K562 (cell line): ENCODE results near the gene GLRA3. TPM values are rescaled to one million over a fixed set of nuclear protein-coding genes. Genes with fewer than 3 reads are reported as not detected.

ENCODE experiments used
- ATAC-seq: fragments of 200-7000 bp; cut with Tn5 transposase; 3 replicates; pipeline ENCODE4 v1.9.1; 2020; ENCODE audit warnings: moderate library complexity
- BruUV-seq: library from RNA; stranded (reverse); fragments of 400-500 nt; replicated peaks from 2 replicates; lab custom pipeline; 2021; lab: Mats Ljungman, UMichigan
- CTCF ChIA-PET: fragments of 300-600 bp; formaldehyde crosslinking; extraction: SDS; loops from one replicate; lab custom pipeline; 2021; ENCODE audit warnings: low intra/inter-chr PET ratio; lab: Yijun Ruan, JAX
- POLR2A ChIA-PET: fragments of 300-600, 350-650 bp; sonication (Branson Sonifier 250); formaldehyde crosslinking; extraction: SDS; loops from one replicate; lab custom pipeline; 2021; ENCODE audit warnings: antibody characterized with exemption, inconsistent platforms; lab: Yijun Ruan, JAX
- DNase-seq, 4 experiments: peaks; one replicate each; pipeline versions ENCODE4 v3.0.0 to v3.0.0-alpha.2; 2011 to 2018; ENCODE audit warnings: low spot score in 3 of 4, mixed read lengths in 3 of 4; ENCODE audit errors: extremely low read depth in 1 of 4
- FAIRE-seq: peaks from 2 replicates; lab custom pipeline; 2011; peaks lifted over from hg19 to GRCh38; lab: Jason Lieb, UNC
- H2AFZ ChIP-seq: 2 replicates; pipeline ENCODE4 v1.6.0; 2011; ENCODE audit warnings: low read depth, low read length, control low read depth, inconsistent platforms
- H3K27ac ChIP-seq: fragments of 200-600 bp; 3 replicates; pipeline ENCODE4 v1.8.0; 2011; ENCODE audit warnings: low read depth, mild to moderate bottlenecking, control low read depth, inconsistent platforms, low read length, moderate library complexity, mixed read lengths; ENCODE audit errors: extremely low read depth
- H3K27me3 ChIP-seq, 2 experiments: fragments of 300-600 bp in 1 of 2; 2 replicates in 1 of 2; 3 replicates in 1 of 2; pipeline versions ENCODE4 v1.6.0 to v1.8.0; 2011; ENCODE audit warnings: inconsistent platforms in 2 of 2, low read length in 2 of 2, mild to moderate bottlenecking in 1 of 2, mixed read lengths in 1 of 2, moderate library complexity in 1 of 2; ENCODE audit not compliant: control insufficient read depth in 2 of 2, insufficient read depth in 2 of 2
- H3K36me3 ChIP-seq: fragments of 300-600 bp; 3 replicates; pipeline ENCODE4 v1.8.0; 2011; ENCODE audit warnings: mild to moderate bottlenecking, low read length, inconsistent platforms; ENCODE audit not compliant: control insufficient read depth, insufficient read depth
- H3K4me1 ChIP-seq, 2 experiments: fragments of 200-600 bp in 1 of 2; replicated peaks in 1 of 2; 2 replicates in 1 of 2; 3 replicates in 1 of 2; pipeline versions ENCODE4 v1.5.1 to v1.8.0; 2011; ENCODE audit warnings: inconsistent platforms in 2 of 2, low read length in 2 of 2, mild to moderate bottlenecking in 1 of 2, mixed read lengths in 1 of 2, moderate library complexity in 1 of 2; ENCODE audit not compliant: control insufficient read depth in 2 of 2, insufficient read depth in 2 of 2
- H3K4me2 ChIP-seq: 2 replicates; pipeline ENCODE4 v1.6.1; 2011; ENCODE audit warnings: low read length, control low read depth, inconsistent platforms, mixed read lengths; ENCODE audit not compliant: insufficient read depth
- H3K4me3 ChIP-seq: fragments of 200-600 bp; sonication (generic), shearing (Covaris generic); 2 replicates; pipeline ENCODE4 v1.5.1; 2016; ENCODE audit warnings: control low read depth, inconsistent platforms
- H3K79me2 ChIP-seq: fragments of 200-600 bp; 3 replicates; pipeline ENCODE4 v1.8.0; 2011; ENCODE audit warnings: low read length, inconsistent platforms; ENCODE audit not compliant: control insufficient read depth, insufficient read depth
- H3K9ac ChIP-seq, 2 experiments: 2 replicates each; pipeline versions ENCODE4 v1.6.0 to v1.6.1; 2011; ENCODE audit warnings: low read depth in 2 of 2, low read length in 2 of 2, control low read depth in 1 of 2, inconsistent platforms in 1 of 2, mild to moderate bottlenecking in 1 of 2, mixed read lengths in 1 of 2; ENCODE audit not compliant: insufficient read depth in 1 of 2
- H3K9me1 ChIP-seq: one replicate; pipeline ENCODE4 v1.6.0; 2011; ENCODE audit warnings: inconsistent platforms, mild to moderate bottlenecking, low read length, moderate library complexity; ENCODE audit not compliant: control insufficient read depth, insufficient read depth
- H3K9me3 ChIP-seq: replicated peaks from 2 replicates; pipeline ENCODE4 v1.5.1; 2011; ENCODE audit warnings: low read depth, low read length, inconsistent platforms; ENCODE audit not compliant: control insufficient read depth, insufficient read depth
- H4K20me1 ChIP-seq: replicated peaks from 2 replicates; pipeline ENCODE4 v1.6.1; 2011; ENCODE audit warnings: low read length, inconsistent platforms, mixed read lengths; ENCODE audit not compliant: control insufficient read depth, insufficient read depth
- FOSL1 ChIP-seq: fragments of 200-800 bp; sonication (Bioruptor generic); conservative IDR thresholded peaks from 2 replicates; pipeline ENCODE4 v1.6.1; 2016; ENCODE audit warnings: missing genetic modification characterization, missing compliant biosample characterization
- KAT2B ChIP-seq: IDR thresholded peaks from one replicate; pipeline ENCODE4 v1.6.1; 2012; ENCODE audit warnings: low read depth, mild to moderate bottlenecking, control low read depth, inconsistent platforms, low read length, moderate library complexity
- MAFG ChIP-seq: fragments of 450-650 bp; conservative IDR thresholded peaks from 2 replicates; pipeline ENCODE4 v1.6.1; 2016; ENCODE audit warnings: missing genetic modification characterization, missing compliant biosample characterization
- MEIS2 ChIP-seq: fragments of 450-650 bp; IDR thresholded peaks from 2 replicates; pipeline ENCODE4 v1.6.1; 2014; ENCODE audit warnings: mild to moderate bottlenecking; ENCODE audit not compliant: partially characterized antibody
- PTTG1 ChIP-seq: fragments of 450-650 bp; IDR thresholded peaks from 2 replicates; pipeline ENCODE4 v1.6.1; 2016; ENCODE audit warnings: low read depth, mild to moderate bottlenecking, missing genetic modification characterization, missing compliant biosample characterization
- TBL1XR1 ChIP-seq, 2 experiments: IDR thresholded peaks; 2 replicates each; pipeline ENCODE4 v1.6.1; 2012; ENCODE audit warnings: improper control_type of control experiment in 2 of 2, low read length in 2 of 2, mild to moderate bottlenecking in 1 of 2
- U2AF1 ChIP-seq: fragments of 200-400 bp; formaldehyde crosslinking; optimal IDR thresholded peaks from 2 replicates; pipeline ENCODE3; 2017; ENCODE audit warnings: mild to moderate bottlenecking, low read depth, low read length, moderate library complexity
- ZNF121 ChIP-seq: sonication (generic); formaldehyde crosslinking; conservative IDR thresholded peaks from 2 replicates; pipeline ENCODE4 v1.8.0; 2022; ENCODE audit warnings: missing genetic modification reagents
- ZNF282 ChIP-seq: sonication (generic); formaldehyde crosslinking; IDR thresholded peaks from 2 replicates; pipeline ENCODE4 v1.8.1; 2023; ENCODE audit warnings: missing genetic modification reagents
- ZNF408 ChIP-seq: fragments of 250-450 bp; sonication (Bioruptor Pico); IDR thresholded peaks from 2 replicates; pipeline ENCODE4 v1.4.0; 2020; ENCODE audit warnings: low read depth, mild to moderate bottlenecking, moderate library complexity
- WGBS: fragments of 100-300 bp; shearing (Covaris generic); methylation state at CpG from one replicate; pipeline ENCODE4 v1.1.6; 2016; ENCODE audit warnings: low coverage, mixed read lengths; ENCODE audit not compliant: insufficient coverage; ENCODE audit errors: missing lambda C conversion rate; 5-methylcytosine and 5-hydroxymethylcytosine counted together
- in situ Hi-C: fragments of 300-500 bp; cut with MboI; formaldehyde crosslinking; loops from 4 replicates; pipeline ENCODE4 v1.15.0; 2018; ENCODE audit warnings: inconsistent platforms, mixed read lengths
- intact Hi-C: fragments of 100-400 bp; cut with micrococcal nuclease; formaldehyde crosslinking; loops from 2 replicates; pipeline ENCODE4 v1.14.2; 2022
- polyA plus RNA-seq, 8 experiments: library from polyadenylated mRNA; depleted of rRNA in 4 of 8; stranded (reverse) in 5 of 8; unstranded in 3 of 8; fragments of >200 nt; fragmentation: Nextera tagmentation in 2 of 8; fragmentation: Illumina TruSeq in 1 of 8; extraction: Ambion mirVana in 2 of 8; extraction: Trizol in 1 of 8; gene quantifications; 2 replicates each; pipeline versions ENCODE4 v1.2.1 to v1.2.3, GENCODE V29; 2011 to 2014; ENCODE audit warnings: inconsistent platforms in 1 of 8, missing spikeins in 1 of 8
- total RNA-seq, 7 experiments: library from RNA; depleted of rRNA in 6 of 7; stranded (reverse); fragments of >200 nt in 6 of 7; fragmentation: Illumina TruSeq in 2 of 7; extraction: Trizol in 2 of 7; gene quantifications; 2 replicates each; pipeline versions ENCODE4 v1.2.1 to v1.2.3, GENCODE V29; 2011 to 2021; ENCODE audit warnings: low replicate concordance in 1 of 7
- TF ChIP-seq, protein P1 (sequence below): fragments of 450-650 bp; IDR thresholded peaks from 2 replicates; pipeline ENCODE4 v1.6.1; 2016; ENCODE audit warnings: mild to moderate bottlenecking
- TF ChIP-seq, protein P2 (sequence below): fragments of 450-650 bp; IDR thresholded peaks from 2 replicates; pipeline ENCODE4 v1.6.1; 2016

The GLRA3 gene
- total and polyA plus RNA-seq, 9 of the 15 experiments (the other 6 are each of a cell fraction or from before 2014, with no cell fraction given), result 0.06 to 0.14 (median 0.08) TPM; not detected in 2

DNA sequence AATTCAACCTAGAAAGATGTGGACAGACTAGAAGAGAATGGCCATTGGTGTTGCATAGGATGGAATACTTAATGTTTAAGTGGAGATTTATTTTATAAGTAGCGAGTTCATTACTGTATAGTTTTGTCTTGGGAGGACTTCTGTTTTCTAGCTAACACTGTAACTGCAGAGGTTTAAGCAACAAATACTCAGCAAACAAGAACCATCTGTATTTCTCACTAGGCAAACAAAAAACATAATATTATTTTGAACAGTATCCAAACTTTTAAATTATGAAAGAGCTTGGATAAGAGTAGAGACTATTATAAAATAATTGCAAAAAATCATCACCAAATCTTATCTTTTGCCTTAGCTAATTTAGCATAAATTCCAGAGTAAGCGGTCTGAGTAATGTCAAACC is 121.1 kb downstream of the GLRA3 start:
- in situ Hi-C loops, result no loop called here
- POLR2A ChIA-PET, result no interaction called here
- WGBS, result 75% methylated on average over 2 of the region's 2 CpGs
- Histone ChIP-seq H2AFZ (peak overlapping the region; percentile 74), H3K4me1 (no peaks in the 10 kb centered on the region), H3K4me2 (no peak overlapping the region), H3K79me2 (no peaks in the 10 kb centered on the region), H4K20me1 (no peaks in the 10 kb centered on the region), H3K36me3 (no peaks in the 10 kb centered on the region), H3K4me3 (no peak overlapping the region), H3K9me3 (no peaks in the 10 kb centered on the region), H3K9me1 (no peaks in the 10 kb centered on the region), H3K27ac (no peak overlapping the region), H3K9ac (no peak overlapping the region), H3K27me3 (no peaks in the 10 kb centered on the region)
- CTCF ChIA-PET, result no interaction called here
- ATAC-seq (no peak), DNase-seq (no peak), FAIRE-seq (no peak)
- intact Hi-C loops, result no loop called here
- no TSS peak for BruUV-seq
- no peak for TF ChIP-seq PTTG1 (tag)
- no peak for TF ChIP-seq TBL1XR1 (IDR thresholded peaks at IDR 0.05; ENCODE audit: low read length in 2 of 2)

DNA sequence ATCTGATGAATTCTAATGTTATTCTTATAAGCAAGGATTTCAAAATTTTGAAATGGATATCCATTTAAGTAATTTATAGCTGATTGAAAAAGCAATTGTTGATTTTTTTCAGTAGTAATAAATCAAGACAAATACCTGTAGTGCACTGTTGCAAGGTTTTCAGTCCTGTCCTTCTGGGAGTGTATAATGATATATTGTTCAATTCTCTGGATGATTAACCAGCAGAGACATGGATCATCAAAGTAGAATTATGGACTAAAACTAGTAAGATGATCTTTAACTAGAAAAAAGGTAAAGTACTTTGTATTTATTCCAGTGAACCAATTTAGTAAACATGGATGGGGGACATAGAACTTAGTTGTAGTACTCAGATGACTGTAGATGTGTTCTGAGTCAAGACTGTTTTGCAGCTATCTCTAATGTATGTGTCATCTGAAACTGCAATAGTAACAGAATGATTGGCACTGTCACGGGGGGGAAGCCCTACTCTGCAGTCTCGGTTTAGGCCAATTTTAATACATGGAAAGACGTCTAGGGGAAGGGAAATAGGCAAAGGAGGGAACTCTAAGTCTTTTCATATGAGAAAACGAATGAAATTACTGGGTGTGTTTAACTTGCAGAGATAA is 121.9 kb downstream of the GLRA3 start:
- 25% methylated on average over 4 of the region's 4 CpGs for WGBS

More for the DNA sequence above, 121.9 kb downstream of the GLRA3 start:
- Histone ChIP-seq H3K79me2 (no peaks in the 10 kb centered on the region), H3K27me3 (no peaks in the 10 kb centered on the region), H3K4me3 (no peak overlapping the region), H3K4me2 (no peak overlapping the region), H3K9me3 (no peaks in the 10 kb centered on the region), H3K27ac (peak overlapping the region; percentile 22; the same call in 1 of the 3 replicates), H3K36me3 (no peaks in the 10 kb centered on the region), H3K4me1 (no peaks in the 10 kb centered on the region), H3K9me1 (no peaks in the 10 kb centered on the region), H4K20me1 (no peaks in the 10 kb centered on the region), H3K9ac (no peak overlapping the region), H2AFZ (peak overlapping the region; percentile 74)
- CTCF ChIA-PET, result no interaction called here
- intact Hi-C loops (no loop called here), in situ Hi-C loops (no loop called here)
- FAIRE-seq, result no peak
- TF ChIP-seq U2AF1 (no peak), FOSL1 (peak; percentile 35; the same call in 1 of the 2 replicates), ZNF121 (CRISPR knock-in tag) (no peak), ZNF408 (CRISPR knock-in tag) (no peak), KAT2B (no peak), MAFG (no peak), MEIS2 (peak; percentile 18), ZNF282 (CRISPR knock-in tag) (no peak)
- TF ChIP-seq, protein P1, sequence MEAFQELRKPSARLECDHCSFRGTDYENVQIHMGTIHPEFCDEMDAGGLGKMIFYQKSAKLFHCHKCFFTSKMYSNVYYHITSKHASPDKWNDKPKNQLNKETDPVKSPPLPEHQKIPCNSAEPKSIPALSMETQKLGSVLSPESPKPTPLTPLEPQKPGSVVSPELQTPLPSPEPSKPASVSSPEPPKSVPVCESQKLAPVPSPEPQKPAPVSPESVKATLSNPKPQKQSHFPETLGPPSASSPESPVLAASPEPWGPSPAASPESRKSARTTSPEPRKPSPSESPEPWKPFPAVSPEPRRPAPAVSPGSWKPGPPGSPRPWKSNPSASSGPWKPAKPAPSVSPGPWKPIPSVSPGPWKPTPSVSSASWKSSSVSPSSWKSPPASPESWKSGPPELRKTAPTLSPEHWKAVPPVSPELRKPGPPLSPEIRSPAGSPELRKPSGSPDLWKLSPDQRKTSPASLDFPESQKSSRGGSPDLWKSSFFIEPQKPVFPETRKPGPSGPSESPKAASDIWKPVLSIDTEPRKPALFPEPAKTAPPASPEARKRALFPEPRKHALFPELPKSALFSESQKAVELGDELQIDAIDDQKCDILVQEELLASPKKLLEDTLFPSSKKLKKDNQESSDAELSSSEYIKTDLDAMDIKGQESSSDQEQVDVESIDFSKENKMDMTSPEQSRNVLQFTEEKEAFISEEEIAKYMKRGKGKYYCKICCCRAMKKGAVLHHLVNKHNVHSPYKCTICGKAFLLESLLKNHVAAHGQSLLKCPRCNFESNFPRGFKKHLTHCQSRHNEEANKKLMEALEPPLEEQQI, result peak; percentile 66
- TF ChIP-seq, protein P2, sequence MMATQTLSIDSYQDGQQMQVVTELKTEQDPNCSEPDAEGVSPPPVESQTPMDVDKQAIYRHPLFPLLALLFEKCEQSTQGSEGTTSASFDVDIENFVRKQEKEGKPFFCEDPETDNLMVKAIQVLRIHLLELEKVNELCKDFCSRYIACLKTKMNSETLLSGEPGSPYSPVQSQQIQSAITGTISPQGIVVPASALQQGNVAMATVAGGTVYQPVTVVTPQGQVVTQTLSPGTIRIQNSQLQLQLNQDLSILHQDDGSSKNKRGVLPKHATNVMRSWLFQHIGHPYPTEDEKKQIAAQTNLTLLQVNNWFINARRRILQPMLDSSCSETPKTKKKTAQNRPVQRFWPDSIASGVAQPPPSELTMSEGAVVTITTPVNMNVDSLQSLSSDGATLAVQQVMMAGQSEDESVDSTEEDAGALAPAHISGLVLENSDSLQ, result peak; percentile 87
- peak; percentile 17 to 33 (median 20) for DNase-seq
- BruUV-seq, result no TSS peak
- POLR2A ChIA-PET, result no interaction called here
- ATAC-seq, result peak; percentile 81
